Muscle of back (tissue), 11 donors: Measurements from ENCODE around the gene GPX2. TPM values are rescaled to one million over a fixed set of nuclear protein-coding genes. Genes with fewer than 3 reads are reported as not detected.
A peak's percentile ranks its signal among the peaks of the same experiment; 100 is the strongest.
"Not testable (repeated sequence)": the region's sequence is repeated elsewhere in the genome, so short reads cannot be mapped to it uniquely, and the experiment has no call there.

Experiments
- DNase-seq, 3 donors: peaks; one replicate each; pipeline versions ENCODE4 v3.0.0 to v3.0.0-alpha.2; 2013
- polyA plus RNA-seq, 10 donors: library from polyadenylated mRNA; unstranded; fragments of 120-200 nt; gene quantifications; one replicate each; pipeline ENCODE4 v1.2.1, GENCODE V29; 2013; ENCODE audit not compliant: insufficient read length in 10 of 10

The GPX2 gene
- polyA plus RNA-seq, 10 donors, result 0.16 to 0.47 (median 0.32) TPM; not detected in 2

DNA sequence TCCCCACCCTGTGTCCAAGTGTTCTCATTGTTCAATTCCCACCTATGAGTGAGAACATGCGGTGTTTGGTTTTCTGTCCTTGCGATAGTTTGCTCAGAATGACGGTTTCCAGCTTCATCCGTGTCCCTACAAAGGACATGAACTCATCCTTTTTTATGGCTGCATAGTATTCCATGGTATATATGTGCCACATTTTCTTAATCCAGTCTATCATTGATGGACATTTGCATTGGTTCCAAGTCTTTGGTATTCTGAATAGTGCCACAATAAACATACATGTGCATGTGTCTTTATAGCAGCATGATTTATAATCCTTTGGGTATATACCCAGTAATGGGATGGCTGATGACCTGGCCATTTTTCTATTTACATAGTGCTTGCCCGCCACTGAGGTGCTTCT lies 29.1 kb downstream of the GPX2 start:
- DNase-seq, result not testable (repeated sequence)

DNA sequence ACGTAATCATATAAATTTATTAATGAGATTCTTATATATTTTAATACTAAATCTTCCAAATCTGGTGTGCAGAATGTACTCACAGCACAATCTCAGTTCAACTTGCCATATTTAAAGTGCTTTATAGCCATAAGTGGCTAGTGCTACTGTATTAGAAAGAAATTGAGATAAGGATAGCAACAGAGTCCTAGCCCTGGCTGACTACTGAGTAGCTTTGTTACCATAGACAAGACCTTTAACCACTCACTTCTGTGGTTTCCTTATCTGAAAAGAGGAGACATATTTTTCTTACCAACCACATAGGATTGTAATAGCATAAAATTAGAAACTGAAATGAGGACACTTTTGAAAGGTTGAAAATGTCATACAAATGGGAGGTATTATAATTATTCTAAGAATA lies 30.3 kb downstream of the GPX2 start:
- DNase-seq, result no peak

DNA sequence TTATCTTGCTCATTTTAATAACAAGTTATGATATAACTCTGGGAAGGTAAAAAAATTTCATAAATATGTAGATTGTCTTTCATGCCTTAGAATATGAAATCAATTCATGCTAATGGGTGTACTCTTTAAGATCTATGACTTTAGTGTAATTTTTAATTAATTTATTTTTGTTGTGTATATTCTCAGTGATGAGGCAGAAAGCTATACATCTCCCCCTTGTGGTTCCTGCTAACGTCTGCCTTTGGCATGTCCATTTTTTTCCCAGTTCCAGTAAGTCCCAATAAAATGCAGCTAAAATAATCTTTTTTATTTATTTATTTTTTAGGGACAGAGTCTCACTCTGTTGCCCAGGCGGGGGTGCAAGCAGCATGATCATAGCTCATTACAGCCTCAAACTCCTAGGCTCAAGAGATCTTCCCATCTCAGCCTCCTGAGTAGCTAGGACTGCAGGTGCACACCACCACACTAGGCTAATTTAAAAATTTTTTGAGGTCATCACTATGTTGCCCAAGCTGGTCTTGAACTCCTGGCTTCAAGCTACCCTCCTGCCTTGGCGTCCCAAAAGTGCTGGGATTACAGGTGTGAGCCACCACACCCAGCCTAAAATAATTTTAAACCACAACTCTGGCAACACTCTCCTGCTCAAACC lies 31.6 kb downstream of the GPX2 start:
- no peak for DNase-seq

DNA sequence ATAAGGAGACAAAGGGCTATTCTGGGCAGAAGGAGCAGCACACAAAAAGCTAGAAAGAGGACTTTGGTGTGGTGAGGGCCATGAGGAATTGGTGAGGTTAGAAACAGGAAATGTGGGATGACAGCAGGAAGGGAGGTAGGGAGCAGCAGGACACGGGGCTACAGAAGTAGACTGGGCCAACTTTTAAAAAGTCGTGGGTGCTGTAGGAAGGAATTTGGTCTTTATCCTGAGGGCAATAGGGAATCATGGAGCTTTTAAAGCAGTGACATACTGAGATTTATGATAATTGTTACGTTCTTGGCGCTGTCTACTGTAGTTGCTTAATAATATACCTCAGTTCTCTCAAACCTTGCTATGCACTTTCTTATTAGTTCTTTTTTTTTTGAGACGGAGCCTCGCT lies 36.5 kb downstream of the GPX2 start:
- DNase-seq, result no peak

DNA sequence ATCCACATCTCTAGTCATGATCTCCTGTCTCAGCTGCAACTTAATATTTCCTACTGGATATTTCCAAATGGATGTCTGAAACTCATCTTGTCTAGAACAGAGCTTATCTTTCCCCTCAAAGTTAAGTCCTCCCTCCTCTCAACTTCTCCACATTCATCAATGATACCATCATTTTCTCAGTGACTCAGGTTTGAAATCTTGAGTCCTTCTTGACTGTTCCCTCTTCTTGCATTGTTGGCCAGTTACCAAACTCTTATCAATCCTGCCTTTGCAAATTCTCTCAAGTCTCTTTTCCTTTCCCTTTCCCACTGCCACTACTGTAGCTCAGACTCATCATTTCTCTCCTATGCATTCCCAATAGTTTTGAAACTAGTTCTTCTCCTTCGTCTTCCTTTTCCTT lies 42.6 kb downstream of the GPX2 start:
- DNase-seq, result no peak

DNA sequence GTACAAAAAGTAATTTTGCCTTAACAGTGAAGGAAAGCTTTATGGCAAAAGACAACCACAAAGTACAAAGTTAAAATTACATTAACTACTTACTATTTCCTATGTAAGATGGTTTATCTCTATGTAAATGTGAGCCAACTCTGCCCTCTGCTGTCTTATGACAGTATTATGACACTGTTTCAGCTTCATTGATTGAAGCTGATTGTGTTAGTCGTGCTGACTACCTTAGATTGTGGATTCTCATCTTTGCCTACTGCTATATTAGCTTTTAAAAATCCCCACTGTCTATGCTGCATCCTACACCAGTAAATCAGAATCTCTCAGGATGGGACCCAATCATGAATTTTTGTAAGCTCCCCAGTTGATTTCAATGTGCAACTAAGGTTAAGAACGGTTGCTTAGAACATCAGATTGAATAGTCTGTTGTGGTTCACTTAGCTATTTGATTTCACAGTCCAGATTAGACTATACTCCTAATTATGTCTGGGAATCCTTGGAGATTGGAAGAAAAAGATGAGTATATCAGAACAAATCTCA lies 50.6 kb downstream of the GPX2 start:
- peak in 2 of 3 donors; percentile 55 to 67 for DNase-seq

DNA sequence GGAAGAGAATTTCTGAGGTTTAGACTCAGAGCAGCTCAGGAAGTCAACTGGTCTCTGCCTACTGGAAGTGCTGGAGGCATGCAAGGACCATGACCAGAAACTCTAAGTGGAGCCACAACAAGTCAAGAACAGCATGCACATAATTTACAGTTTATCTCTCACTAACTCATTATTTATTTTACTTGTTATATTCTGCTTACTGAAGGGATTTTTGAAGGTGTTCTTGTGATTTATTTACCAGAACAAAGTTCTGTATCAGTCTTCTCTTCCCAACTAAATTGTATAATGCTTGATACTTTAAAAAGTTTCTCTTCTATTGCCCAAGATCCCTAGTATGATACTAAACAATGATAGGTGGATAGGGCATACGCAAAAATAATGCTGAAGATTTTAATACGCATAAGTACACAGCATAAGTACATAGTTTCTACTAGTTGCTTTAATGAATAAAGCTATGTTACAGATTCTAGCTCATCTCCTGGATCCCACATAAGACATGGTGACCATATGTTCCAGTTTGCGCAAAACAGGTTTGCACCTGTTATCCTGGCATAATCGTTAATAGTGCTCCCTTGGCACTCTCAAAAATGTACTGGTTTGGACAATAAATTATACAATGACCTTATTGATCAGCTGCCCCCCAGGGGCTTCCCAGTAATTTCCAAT lies 51.2 kb downstream of the GPX2 start:
- no peak for DNase-seq

DNA sequence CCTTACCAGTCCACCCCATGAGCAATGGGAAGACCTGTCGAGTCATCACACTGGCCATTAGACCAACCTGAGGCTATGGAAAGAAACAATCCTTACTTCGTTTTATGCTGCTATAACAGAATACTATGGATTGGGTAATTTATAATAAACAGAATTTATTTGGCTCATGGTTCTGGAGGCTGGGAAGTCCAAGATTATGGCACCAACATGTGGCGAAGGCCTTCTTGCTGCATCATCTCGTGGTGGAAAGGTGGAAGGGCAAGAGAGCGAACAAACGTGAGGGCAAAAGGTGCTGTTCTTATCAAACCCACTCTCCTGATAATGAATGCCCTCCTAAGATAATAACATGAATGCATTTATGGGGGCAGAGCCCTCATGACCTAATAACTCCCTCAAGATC lies 53.2 kb downstream of the GPX2 start:
- DNase-seq, result no peak

Other genes starting within 250 kb of the GPX2 start
- 10 to 100 TPM; 17.4 to 34.5 (median 22.6) TPM for gene PLEKHG3, start 238.3 kb downstream of the GPX2 start, polyA plus RNA-seq
- 100 to 1,000 TPM in 9 of 10 donors, 10 to 100 TPM in 1; 70.0 to 175 (median 145) TPM for gene SPTB, start 62.8 kb downstream of the GPX2 start, polyA plus RNA-seq
- gene CHURC1, start 28.3 kb downstream of the GPX2 start, polyA plus RNA-seq, result 10 to 100 TPM; 36.8 to 47.0 (median 41.9) TPM
- 10 to 100 TPM; 22.1 to 38.9 (median 25.6) TPM for gene RAB15, start 29.6 kb upstream of the GPX2 start, polyA plus RNA-seq
- 10 to 100 TPM; 15.2 to 26.5 (median 19.6) TPM for gene FNTB, start 44.1 kb upstream of the GPX2 start, polyA plus RNA-seq
- gene MAX, start 159.8 kb upstream of the GPX2 start, polyA plus RNA-seq, result 10 to 100 TPM; 30.7 to 45.4 (median 34.8) TPM